Tibial nerve (tissue), 4 donors: ENCODE results near the gene WWTR1. TPM values are rescaled to one million over a fixed set of nuclear protein-coding genes. Genes with fewer than 3 reads are reported as not detected.

Source experiments
- DNase-seq, 2 donors: peaks; one replicate each; pipeline ENCODE4 v3.0.0-alpha.2; 2019; ENCODE audit warnings: low spot score in 2 of 2
- H3K27ac ChIP-seq, 4 donors: fragments of 200-600 bp; sonication (generic) in 3 of 4; one replicate each; pipeline ENCODE4 v1.5.1; 2017 to 2019; ENCODE audit warnings: mild to moderate bottlenecking in 1 of 4
- H3K27me3 ChIP-seq, 2 donors: fragments of 200-600 bp; sonication (generic) in 1 of 2; one replicate each; pipeline versions ENCODE4 v1.5.1 to v1.6.0; 2017 to 2019
- H3K36me3 ChIP-seq, 3 donors: fragments of 200-600 bp; sonication (generic); one replicate each; pipeline ENCODE4 v1.5.1; 2018 to 2019
- H3K4me1 ChIP-seq, 4 donors: fragments of 200-600 bp; sonication (generic) in 3 of 4; one replicate each; pipeline ENCODE4 v1.5.1; 2017 to 2019
- H3K4me3 ChIP-seq, 4 donors: fragments of 200-600 bp; sonication (generic) in 3 of 4; one replicate each; pipeline ENCODE4 v1.5.1; 2017 to 2019; ENCODE audit warnings: mild to moderate bottlenecking in 1 of 4, moderate library complexity in 1 of 4
- H3K9me3 ChIP-seq, 4 donors: fragments of 200-600 bp; sonication (generic) in 3 of 4; one replicate each; pipeline ENCODE4 v1.5.1; 2017 to 2019
- EP300 ChIP-seq, 2 donors: sonication (generic); formaldehyde crosslinking; IDR thresholded peaks; one replicate each; pipeline ENCODE4 v1.6.1; 2017; ENCODE audit warnings: antibody characterized with exemption in 2 of 2, mild to moderate bottlenecking in 1 of 2
- POLR2A ChIP-seq, 2 donors: fragments of 450-650 bp; IDR thresholded peaks; one replicate each; pipeline ENCODE4 v1.6.1; 2017; ENCODE audit warnings: antibody characterized with exemption in 2 of 2, mild to moderate bottlenecking in 2 of 2, moderate library complexity in 2 of 2
- WGBS, 2 donors: methylation state at CpG; one replicate each; pipeline ENCODE4 v1.1.5; 2018; 5-methylcytosine and 5-hydroxymethylcytosine counted together
- total RNA-seq, 4 donors: library from RNA; depleted of rRNA; stranded (reverse); fragments of >200 nt; gene quantifications; one replicate each; pipeline ENCODE4 v1.1.0, GENCODE V29; 2016
- TF ChIP-seq, protein P1 (sequence below), 5 experiments: fragments of 200-600 bp in 3 of 5; fragments of 450-650 bp in 2 of 5; sonication (generic) in 3 of 5; IDR thresholded peaks; one replicate each; pipeline ENCODE4 v1.5.1; 2016 to 2019; ENCODE audit warnings: antibody characterized with exemption in 5 of 5, mild to moderate bottlenecking in 3 of 5, moderate library complexity in 2 of 5

WWTR1 gene
- total RNA-seq, 4 donors from 2014 or later, result 86.5 to 130 (median 113) TPM

DNA sequence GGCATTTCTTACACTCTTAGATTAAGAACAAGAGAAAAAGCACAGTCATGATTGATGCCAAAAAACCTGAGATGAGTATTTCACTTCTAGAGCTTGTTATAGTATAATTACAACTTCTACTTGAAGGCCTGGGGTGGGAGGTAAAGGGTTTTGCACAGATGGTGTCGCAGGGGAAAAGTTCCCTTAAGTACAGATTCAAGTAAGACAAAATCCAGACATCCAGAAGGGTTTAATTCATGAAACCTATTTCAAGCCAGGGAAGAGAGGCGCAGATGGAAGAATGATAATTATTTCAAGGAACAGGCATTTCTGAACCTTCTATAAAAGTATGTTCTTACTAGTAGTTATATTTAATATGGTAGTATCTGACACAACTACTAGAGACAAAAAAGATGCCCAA, 112.8 kb downstream of the WWTR1 start:
- Histone ChIP-seq H3K27me3 (no peaks in the 10 kb centered on the region), H3K4me1 (peaks cover 0 to 66% (median 10%) of the 10 kb centered on the region in 4 donors), H3K36me3 (peaks cover 0 to 11% (median 0%) of the 10 kb centered on the region in 3 donors), H3K4me3 (no peak overlapping the region), H3K27ac (no peak overlapping the region), H3K9me3 (no peaks in the 10 kb centered on the region)
- 82 to 96% methylated on average over 2 of the region's 2 CpGs for WGBS, 2 donors
- no peak for DNase-seq
- TF ChIP-seq POLR2A (IDR thresholded peaks at IDR 0.05) (no peak), EP300 (IDR thresholded peaks at IDR 0.05) (no peak)
- TF ChIP-seq, protein P1, sequence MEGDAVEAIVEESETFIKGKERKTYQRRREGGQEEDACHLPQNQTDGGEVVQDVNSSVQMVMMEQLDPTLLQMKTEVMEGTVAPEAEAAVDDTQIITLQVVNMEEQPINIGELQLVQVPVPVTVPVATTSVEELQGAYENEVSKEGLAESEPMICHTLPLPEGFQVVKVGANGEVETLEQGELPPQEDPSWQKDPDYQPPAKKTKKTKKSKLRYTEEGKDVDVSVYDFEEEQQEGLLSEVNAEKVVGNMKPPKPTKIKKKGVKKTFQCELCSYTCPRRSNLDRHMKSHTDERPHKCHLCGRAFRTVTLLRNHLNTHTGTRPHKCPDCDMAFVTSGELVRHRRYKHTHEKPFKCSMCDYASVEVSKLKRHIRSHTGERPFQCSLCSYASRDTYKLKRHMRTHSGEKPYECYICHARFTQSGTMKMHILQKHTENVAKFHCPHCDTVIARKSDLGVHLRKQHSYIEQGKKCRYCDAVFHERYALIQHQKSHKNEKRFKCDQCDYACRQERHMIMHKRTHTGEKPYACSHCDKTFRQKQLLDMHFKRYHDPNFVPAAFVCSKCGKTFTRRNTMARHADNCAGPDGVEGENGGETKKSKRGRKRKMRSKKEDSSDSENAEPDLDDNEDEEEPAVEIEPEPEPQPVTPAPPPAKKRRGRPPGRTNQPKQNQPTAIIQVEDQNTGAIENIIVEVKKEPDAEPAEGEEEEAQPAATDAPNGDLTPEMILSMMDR (IDR thresholded peaks at IDR 0.05), result no peak

DNA sequence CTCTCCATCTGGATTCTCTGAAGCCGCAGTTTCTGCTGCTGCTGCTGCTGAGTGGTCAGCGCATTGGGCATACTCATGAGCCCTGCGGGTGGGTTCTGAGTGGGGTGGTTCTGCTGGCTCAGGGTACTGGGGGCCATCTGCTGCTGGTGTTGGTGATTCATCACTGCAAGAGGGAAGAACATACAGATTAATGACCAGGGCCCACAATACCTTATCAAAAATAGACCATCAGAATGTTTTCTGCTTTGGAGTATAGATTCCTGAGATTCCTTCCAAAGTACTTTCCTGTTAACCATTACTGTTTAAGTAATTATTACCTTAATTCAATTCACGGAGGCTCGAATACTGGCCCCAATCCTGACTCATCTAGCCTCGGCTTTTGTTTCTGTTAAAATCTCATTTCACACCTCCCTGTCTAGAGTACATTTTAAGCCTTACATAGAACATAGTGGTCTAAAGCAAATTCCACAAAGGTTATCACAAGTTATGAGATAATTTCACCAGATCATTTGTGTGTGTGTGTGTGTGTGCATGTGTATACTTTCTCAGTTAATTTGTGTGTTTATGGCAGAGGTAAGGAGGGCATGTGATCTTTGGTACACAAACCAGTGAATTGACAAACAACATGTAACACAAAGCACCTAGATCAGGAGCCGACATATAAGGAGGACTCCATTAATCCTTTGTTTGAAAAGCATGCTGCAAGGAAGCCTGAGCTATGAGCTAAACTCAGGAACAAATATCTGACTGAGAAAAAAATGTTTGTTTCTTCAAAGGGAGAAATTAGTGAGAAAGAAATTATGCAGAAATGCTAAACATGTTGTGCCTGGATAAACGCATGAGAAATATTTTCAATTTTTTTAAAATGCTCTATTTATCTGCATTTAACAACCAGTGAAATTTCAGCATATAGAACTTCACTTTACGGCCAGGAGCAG, 115.2 kb downstream of the WWTR1 start:
- 76 to 81% methylated on average over 9 of the region's 9 CpGs for WGBS, 2 donors
- no peak for DNase-seq
- H3K4me1 ChIP-seq, result peaks cover 0 to 72% (median 12%) of the 10 kb centered on the region in 4 donors
- no peaks in the 10 kb centered on the region for H3K27me3 ChIP-seq
- TF ChIP-seq POLR2A (IDR thresholded peaks at IDR 0.05), result no peak
- TF ChIP-seq, protein P1 (IDR thresholded peaks at IDR 0.05), result no peak
- TF ChIP-seq EP300 (IDR thresholded peaks at IDR 0.05), result no peak
- H3K4me3 ChIP-seq, result no peak overlapping the region
- no peak overlapping the region for H3K27ac ChIP-seq
- no peaks in the 10 kb centered on the region for H3K9me3 ChIP-seq
- H3K36me3 ChIP-seq, result peaks cover 0 to 11% (median 0%) of the 10 kb centered on the region in 3 donors

DNA sequence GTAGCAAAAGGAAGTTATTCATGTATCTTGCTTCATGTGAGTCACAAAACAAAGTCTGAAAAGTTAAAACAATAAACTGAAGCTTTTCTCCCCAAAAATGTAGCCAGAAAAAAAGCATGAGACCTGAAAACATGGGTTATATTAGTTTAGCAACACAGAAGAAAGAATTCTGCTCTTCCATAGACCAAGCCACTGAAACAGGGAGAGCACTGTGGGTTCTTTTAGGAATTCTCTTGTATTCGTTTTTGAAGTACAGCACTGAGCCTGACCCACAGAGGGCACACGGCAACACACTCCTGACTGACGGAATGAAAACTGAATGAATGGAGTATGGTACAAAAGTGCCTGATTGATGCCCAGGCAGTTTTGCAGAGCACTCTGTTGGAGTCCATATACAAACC, 116.7 kb downstream of the WWTR1 start:
- Histone ChIP-seq H3K4me1 (peaks cover 0 to 72% (median 23%) of the 10 kb centered on the region in 4 donors), H3K27ac (peak overlapping the region in 2 of 4 donors; percentile 56 to 75), H3K4me3 (no peak overlapping the region), H3K36me3 (peaks cover 0 to 11% (median 0%) of the 10 kb centered on the region in 3 donors), H3K27me3 (no peaks in the 10 kb centered on the region), H3K9me3 (no peaks in the 10 kb centered on the region)
- no peak for TF ChIP-seq POLR2A (IDR thresholded peaks at IDR 0.05)
- TF ChIP-seq EP300 (IDR thresholded peaks at IDR 0.05), result peak in 1 of 2 donors; percentile 7
- TF ChIP-seq, protein P1 (IDR thresholded peaks at IDR 0.05), result peak in 2 of 5 experiments; percentile 15 to 18
- 23 to 31% methylated on average over 3 of the region's 3 CpGs for WGBS, 2 donors
- no peak for DNase-seq

DNA sequence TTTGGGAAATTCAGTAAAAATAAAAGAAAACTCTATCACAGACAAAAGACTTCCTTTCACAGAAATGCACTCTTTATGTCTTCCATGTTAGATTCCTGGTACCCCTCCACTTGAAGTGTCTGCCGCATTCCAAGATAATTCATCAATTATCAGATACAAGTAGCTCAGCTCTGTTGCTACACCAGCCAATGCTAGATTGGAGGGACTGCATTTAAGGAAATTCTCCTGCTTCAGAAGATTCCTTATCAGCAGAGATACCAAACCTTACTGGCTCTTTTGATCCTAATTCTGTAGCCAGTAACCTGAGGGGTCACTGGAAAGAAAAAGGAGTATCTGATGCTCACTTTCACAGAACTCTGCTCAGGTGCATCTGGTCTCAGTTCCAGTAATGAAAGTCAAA, 119.5 kb downstream of the WWTR1 start:
- TF ChIP-seq, protein P1 (IDR thresholded peaks at IDR 0.05), result no peak
- TF ChIP-seq POLR2A (IDR thresholded peaks at IDR 0.05) (no peak), EP300 (IDR thresholded peaks at IDR 0.05) (no peak)
- peaks cover 0 to 94% (median 42%) of the 10 kb centered on the region in 4 donors for H3K4me1 ChIP-seq
- H3K4me3 ChIP-seq, result no peak overlapping the region
- peak overlapping the region in 1 of 4 donors; percentile 93 for H3K27ac ChIP-seq
- no peak for DNase-seq
- no peaks in the 10 kb centered on the region for H3K9me3 ChIP-seq
- no peaks in the 10 kb centered on the region for H3K27me3 ChIP-seq
- peaks cover 0 to 11% (median 0%) of the 10 kb centered on the region in 3 donors for H3K36me3 ChIP-seq
- 88 to 92% methylated on average over 1 of the region's 1 CpG for WGBS, 2 donors

DNA sequence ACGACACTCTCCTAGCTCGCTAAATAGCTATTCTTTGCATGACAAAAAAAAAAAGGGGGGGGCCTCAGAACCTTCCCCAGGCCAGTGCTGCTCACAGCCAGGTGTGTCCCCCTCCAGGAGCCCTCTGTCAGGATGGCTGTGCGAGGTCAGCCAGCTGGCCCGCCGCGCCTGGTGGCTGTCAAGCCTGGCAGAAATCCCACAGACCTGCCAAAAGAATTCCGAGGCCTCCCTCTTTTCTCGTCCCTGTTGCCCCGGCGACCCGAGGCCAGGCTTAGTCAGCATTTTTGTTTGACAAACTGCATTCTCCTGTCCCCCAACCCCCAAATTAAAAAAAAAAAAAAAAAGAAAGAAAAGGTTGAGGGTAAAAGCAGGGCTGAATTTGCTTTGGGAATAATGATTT, 121.4 kb downstream of the WWTR1 start:
- Histone ChIP-seq H3K4me1 (peaks cover 0 to 96% (median 54%) of the 10 kb centered on the region in 4 donors), H3K4me3 (no peak overlapping the region), H3K36me3 (peaks cover 0 to 2% (median 0%) of the 10 kb centered on the region in 3 donors), H3K9me3 (no peaks in the 10 kb centered on the region), H3K27ac (peak overlapping the region in 2 of 4 donors; percentile 74 to 93), H3K27me3 (no peaks in the 10 kb centered on the region)
- TF ChIP-seq, protein P1 (IDR thresholded peaks at IDR 0.05), result no peak
- TF ChIP-seq EP300 (IDR thresholded peaks at IDR 0.05), result no peak
- TF ChIP-seq POLR2A (IDR thresholded peaks at IDR 0.05), result no peak
- no peak for DNase-seq
- WGBS, 2 donors, result 17 to 42% methylated on average over 11 of the region's 11 CpGs
